ENCODE measurements around the gene VSTM2L. TPM values are rescaled to one million over a fixed set of nuclear protein-coding genes. Genes with fewer than 3 reads are reported as not detected.

The VSTM2L gene
- total RNA-seq, 2 donors from 2014 or later: 1.4 to 1.5 TPM

DNA sequence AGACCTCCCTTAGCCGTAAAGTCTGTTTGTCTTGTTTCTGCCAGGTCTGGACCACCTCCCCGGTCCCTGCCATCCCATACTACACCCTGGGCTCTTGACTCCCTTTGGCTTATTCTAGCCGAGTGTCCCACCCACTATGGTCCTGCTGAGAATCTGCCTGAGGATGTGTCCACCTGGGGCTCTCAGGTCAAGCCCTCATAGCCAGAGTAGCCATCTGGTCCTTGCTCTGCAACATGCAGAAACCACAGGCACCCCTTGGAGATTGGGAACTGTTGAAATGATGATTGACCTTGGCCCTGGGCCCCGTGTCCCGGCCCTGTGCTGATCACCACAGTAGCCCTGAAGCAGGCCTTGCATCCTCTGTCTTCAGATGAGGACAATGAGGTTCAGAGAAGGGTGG, 44.0 kb downstream of the VSTM2L start:
- H3K9ac ChIP-seq (ENCODE audit: low read depth in 2 of 2, low read length in 2 of 2): no peak overlapping the region
- H3K36me3 ChIP-seq: no peaks in the 10 kb centered on the region
- DNase-seq: peak; percentile 10
- no peaks in the 10 kb centered on the region for H3K27me3 ChIP-seq
- TF ChIP-seq, protein P1, sequence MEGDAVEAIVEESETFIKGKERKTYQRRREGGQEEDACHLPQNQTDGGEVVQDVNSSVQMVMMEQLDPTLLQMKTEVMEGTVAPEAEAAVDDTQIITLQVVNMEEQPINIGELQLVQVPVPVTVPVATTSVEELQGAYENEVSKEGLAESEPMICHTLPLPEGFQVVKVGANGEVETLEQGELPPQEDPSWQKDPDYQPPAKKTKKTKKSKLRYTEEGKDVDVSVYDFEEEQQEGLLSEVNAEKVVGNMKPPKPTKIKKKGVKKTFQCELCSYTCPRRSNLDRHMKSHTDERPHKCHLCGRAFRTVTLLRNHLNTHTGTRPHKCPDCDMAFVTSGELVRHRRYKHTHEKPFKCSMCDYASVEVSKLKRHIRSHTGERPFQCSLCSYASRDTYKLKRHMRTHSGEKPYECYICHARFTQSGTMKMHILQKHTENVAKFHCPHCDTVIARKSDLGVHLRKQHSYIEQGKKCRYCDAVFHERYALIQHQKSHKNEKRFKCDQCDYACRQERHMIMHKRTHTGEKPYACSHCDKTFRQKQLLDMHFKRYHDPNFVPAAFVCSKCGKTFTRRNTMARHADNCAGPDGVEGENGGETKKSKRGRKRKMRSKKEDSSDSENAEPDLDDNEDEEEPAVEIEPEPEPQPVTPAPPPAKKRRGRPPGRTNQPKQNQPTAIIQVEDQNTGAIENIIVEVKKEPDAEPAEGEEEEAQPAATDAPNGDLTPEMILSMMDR (IDR thresholded peaks at IDR 0.05): no peak
- intact Hi-C loops (cut with DNase I): no loop called here
- H3K27ac ChIP-seq: no peak overlapping the region
- H3K9me3 ChIP-seq: no peaks in the 10 kb centered on the region
- H3K4me1 ChIP-seq: no peaks in the 10 kb centered on the region
- H3K4me3 ChIP-seq: no peak overlapping the region

DNA sequence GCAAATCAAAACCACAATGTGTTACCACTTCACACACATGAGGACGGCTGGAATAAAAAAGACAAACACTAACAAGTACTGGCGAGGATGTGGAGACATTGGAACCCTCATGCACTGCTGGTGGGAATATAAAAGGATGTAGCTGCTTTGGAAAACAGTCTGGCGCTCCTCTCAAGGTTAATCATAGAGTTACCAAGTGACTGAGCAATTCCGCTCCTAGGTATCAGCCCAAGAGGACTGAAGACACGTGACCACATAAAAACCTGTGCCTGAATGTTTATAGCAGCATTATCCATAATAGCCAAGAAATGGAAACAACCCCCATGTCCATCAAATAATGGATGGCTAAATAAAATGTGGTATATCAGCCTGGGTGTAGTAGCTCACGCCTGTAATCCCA, 45.0 kb downstream of the VSTM2L start:
- Histone ChIP-seq H3K4me1 (no peaks in the 10 kb centered on the region), H3K27ac (no peak overlapping the region), H3K27me3 (no peaks in the 10 kb centered on the region), H3K9ac (ENCODE audit: low read depth in 2 of 2, low read length in 2 of 2) (no peak overlapping the region), H3K9me3 (no peaks in the 10 kb centered on the region), H3K4me3 (no peak overlapping the region), H3K36me3 (no peaks in the 10 kb centered on the region)
- intact Hi-C loops (cut with DNase I): no loop called here
- TF ChIP-seq, protein P1 (IDR thresholded peaks at IDR 0.05): no peak
- DNase-seq: no peak

DNA sequence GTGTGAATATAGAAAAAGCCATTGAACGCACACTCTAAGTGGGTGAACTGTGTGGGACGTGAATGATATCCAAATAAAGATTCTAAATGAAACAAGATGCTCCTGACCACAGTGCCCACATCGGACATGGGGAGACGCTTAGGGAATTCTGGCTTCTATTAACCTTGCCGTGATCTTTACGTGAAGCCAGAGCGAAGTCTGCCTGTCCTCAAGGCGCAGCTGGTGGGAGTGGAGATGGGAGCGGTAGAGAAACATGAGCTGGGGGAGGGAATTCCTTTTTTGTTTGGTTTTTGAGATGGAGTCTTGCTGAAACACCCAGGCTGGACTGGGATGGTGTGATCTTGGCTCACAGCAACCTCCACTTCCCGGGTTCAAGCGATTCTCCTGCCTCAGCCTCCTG, 46.0 kb downstream of the VSTM2L start:
- H3K27ac ChIP-seq: no peak overlapping the region
- no peaks in the 10 kb centered on the region for H3K36me3 ChIP-seq
- no peak overlapping the region for H3K4me3 ChIP-seq
- H3K9ac ChIP-seq (ENCODE audit: low read depth in 2 of 2, low read length in 2 of 2): no peak overlapping the region
- intact Hi-C loops (cut with DNase I): no loop called here
- H3K4me1 ChIP-seq: no peaks in the 10 kb centered on the region
- H3K27me3 ChIP-seq: no peaks in the 10 kb centered on the region
- no peaks in the 10 kb centered on the region for H3K9me3 ChIP-seq
- TF ChIP-seq, protein P1 (IDR thresholded peaks at IDR 0.05): no peak
- DNase-seq: no peak

DNA sequence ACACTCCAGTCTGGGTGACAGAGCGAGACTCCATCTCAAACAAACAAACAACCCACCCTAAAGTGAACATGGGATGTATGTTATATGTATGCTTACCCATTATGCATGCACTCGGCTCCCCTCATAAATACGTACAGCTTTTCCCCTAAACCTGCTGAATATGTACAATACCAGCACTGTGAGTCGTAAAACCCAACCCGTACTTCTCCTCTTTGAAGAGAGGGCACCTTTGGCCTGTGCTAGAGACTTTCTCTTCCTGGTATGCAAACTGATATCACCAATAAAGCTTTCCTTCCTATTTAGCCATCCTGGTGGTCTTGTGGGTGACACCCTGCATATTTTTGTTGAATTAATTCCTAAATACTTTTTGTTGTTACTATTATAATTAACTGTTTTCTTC, 51.3 kb downstream of the VSTM2L start:
- Histone ChIP-seq H3K27ac (no peak overlapping the region), H3K36me3 (no peaks in the 10 kb centered on the region), H3K4me3 (no peak overlapping the region), H3K27me3 (no peaks in the 10 kb centered on the region), H3K9me3 (no peaks in the 10 kb centered on the region), H3K4me1 (no peaks in the 10 kb centered on the region), H3K9ac (ENCODE audit: low read depth in 2 of 2, low read length in 2 of 2) (no peak overlapping the region)
- intact Hi-C loops (cut with DNase I): no loop called here
- TF ChIP-seq, protein P1 (IDR thresholded peaks at IDR 0.05): no peak
- DNase-seq: no peak

DNA sequence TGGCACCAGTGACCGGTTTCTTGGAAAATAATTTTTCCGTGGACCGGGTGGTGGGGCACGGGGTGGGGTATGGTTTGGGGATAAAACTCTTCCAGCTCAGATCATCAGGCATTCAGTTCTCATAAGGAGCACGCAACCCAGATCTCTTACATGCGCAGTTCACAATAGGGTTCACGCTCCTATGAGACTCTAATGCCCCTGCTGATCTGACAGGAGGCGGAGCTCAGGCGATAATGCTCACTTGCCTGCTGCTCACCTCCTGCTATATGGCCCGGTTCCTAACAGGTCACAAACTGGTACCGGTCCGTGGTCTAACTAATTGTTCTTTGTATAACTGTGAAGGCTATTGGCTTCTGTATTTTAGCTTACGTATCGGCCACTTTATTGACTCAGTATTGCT, 51.7 kb downstream of the VSTM2L start:
- intact Hi-C loops (cut with DNase I): no loop called here
- peak; percentile 7 for DNase-seq
- H3K36me3 ChIP-seq: no peaks in the 10 kb centered on the region
- TF ChIP-seq, protein P1 (IDR thresholded peaks at IDR 0.05): no peak
- no peaks in the 10 kb centered on the region for H3K9me3 ChIP-seq
- H3K4me1 ChIP-seq: no peaks in the 10 kb centered on the region
- H3K9ac ChIP-seq (ENCODE audit: low read depth in 2 of 2, low read length in 2 of 2): no peak overlapping the region
- H3K4me3 ChIP-seq: no peak overlapping the region
- H3K27ac ChIP-seq: no peak overlapping the region
- H3K27me3 ChIP-seq: no peaks in the 10 kb centered on the region

DNA sequence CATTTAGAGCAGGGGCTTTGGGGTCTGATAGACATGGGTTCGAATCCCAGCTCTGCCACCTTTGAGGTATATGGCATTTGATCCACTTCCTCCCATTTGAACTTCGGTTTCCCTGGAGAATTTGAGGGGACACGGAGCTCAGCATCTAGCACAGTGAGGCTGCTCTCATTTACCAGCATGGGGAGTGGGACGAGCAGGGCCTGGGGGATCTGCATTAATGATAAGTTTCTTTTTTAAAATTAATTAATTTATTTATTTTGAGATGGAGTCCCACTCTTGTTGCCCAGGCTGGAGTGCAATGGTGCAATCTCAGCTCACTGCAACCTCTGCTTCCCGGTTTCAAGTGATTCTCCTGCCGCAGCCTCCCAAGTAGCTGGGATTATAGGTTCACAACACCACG, 52.6 kb downstream of the VSTM2L start:
- H3K4me3 ChIP-seq: no peak overlapping the region
- no peaks in the 10 kb centered on the region for H3K27me3 ChIP-seq
- H3K9ac ChIP-seq (ENCODE audit: low read depth in 2 of 2, low read length in 2 of 2): no peak overlapping the region
- H3K27ac ChIP-seq: no peak overlapping the region
- H3K36me3 ChIP-seq: no peaks in the 10 kb centered on the region
- intact Hi-C loops (cut with DNase I): no loop called here
- H3K4me1 ChIP-seq: no peaks in the 10 kb centered on the region
- TF ChIP-seq, protein P1 (IDR thresholded peaks at IDR 0.05): no peak
- H3K9me3 ChIP-seq: no peaks in the 10 kb centered on the region
- peak; percentile 6 for DNase-seq

Measured in colonic mucosa (tissue), 4 donors.